GM19240 (cell line): ENCODE measurements around the gene PPP1R16B.
"Not testable (repeated sequence)": the region's sequence is repeated elsewhere in the genome, so short reads cannot be mapped to it uniquely, and the experiment has no call there.

Experiments
- DNase-seq: peaks from one replicate; pipeline ENCODE4 v3.0.0; 2011; ENCODE audit warnings: low spot score; ENCODE audit not compliant: insufficient read length

The PPP1R16B gene

DNA sequence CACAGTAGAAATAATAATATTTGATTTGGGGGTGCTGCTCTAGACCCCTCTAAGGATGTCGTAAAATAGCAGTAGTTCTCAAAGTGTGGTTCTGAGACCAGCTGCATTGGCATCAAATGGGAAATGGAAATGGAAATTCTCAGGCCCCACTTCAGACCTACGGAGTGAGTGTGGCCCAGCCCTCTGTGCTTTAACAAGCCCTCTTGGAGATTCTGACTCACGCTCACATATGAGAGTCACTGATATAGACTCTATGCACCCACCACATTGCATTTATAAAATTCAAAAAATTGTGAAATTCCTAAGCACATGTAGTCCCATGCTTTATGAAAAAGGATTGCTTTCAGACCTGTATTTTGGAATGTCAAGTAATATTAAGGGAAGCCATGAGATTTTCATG lies 14.2 kb upstream of the PPP1R16B start:
- no peak for DNase-seq

DNA sequence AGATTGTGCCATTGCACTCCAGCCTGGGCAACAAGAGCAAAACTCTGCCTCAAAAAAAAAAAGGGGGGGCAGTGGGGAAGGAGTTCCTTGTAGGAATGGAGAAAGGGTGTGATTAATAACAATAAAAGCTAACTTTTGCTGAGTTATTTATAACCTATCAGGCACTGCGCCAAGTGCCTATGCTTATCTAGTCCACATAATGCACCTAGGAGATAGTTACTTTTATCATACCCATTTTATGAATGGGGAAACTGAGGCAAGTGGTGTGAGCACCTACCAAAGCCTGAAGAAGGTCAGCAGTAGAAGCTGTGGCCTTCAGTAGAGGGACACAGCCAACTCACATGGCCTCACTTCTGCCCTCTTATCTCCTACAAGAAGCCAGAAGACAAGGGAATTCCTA lies 13.6 kb upstream of the PPP1R16B start:
- no peak for DNase-seq

DNA sequence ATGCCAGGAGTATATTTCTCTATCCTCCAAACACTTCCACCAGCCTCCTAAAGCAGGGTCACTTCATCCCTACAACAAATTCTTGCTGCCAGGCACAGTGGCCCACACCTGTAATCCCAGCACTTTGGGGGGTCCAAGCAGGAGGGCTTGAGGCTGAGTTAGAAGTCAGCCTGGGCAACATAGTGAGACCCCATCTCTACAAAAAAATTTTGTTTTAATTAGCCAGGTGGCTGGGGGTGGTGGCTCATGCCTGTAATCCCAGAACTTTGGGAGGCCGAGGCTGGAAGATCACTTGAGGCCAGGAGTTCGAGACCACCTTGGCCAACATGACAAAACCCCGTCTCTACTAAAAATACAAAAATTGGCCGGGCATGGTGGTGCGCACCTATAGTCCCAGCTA lies 11.4 kb upstream of the PPP1R16B start:
- DNase-seq: not testable (repeated sequence)

DNA sequence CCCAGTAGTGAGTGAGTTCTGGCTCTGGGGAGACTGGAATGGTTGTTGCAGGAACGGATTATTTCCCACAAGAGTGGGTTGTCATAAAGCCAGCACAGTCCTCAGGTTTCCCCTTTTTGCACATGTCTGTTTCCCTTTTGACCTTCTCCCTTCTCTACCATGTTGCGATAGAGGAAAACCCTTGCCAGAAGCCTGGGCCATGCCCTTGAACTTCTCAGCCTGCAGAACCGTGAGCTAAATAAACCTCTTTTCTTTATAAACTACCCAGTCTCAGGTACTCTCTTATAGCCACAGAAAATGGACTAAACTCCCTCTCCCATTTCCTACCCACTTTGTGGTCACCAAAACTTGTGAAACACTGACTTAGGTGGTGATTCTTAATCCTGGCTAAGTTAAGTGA lies 7.2 kb upstream of the PPP1R16B start:
- DNase-seq: no peak

DNA sequence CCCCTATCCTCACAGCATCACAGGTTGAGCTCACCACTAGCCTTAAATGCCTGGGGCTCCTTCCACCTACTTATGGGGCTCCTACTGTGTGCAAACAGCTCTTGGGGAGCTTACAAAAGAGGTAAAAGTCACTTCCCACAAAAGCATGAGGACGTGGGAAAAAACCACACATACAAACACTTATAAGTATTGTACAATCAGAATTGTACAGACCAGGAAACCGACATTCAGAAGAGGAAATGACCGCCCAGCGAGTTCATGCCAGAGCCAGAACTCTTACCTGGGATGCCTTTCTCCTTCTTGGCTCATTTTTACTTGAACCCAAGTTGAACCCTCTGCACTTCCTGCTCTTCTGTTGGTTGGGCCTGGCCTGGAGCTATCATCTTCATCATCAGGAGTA lies 6.3 kb upstream of the PPP1R16B start:
- no peak for DNase-seq

DNA sequence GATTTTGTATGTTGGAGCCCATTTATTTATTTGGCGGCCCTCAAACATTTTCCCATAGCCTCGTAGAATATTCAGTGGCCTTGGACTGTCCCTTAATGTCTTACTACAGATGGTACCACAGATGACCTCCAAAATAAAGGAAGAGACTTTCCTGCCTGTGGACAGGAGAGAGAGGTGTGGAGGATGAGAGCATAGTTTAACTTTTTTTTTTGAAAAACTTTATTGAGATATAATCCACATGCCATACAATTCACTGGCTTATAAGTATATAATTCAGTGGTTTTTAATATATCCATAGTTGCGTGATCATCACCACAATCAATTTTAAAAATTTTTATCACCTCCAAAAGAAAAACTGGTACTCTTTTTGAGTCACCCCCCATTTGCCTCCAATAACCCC lies 4.6 kb upstream of the PPP1R16B start:
- no peak for DNase-seq

DNA sequence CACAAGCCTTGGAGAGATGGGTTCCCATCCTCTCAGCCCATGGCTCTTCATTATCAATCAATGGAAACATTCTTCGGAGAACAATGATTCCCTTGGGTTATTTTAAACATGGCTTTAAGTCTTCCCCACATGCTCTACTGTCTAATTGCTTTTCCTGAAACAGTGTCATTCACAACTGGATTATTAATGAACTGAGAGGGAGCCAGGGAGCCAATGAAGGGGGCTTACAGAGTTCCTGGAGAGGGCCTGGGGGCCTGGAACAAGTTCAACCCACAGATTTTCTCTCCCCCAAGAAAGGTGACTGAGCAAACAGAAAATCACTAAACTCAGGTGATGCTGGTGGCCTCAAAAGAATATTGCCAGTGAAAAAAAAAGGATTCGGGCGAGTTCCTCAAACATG lies 1.3 kb upstream of the PPP1R16B start:
- DNase-seq: no peak

DNA sequence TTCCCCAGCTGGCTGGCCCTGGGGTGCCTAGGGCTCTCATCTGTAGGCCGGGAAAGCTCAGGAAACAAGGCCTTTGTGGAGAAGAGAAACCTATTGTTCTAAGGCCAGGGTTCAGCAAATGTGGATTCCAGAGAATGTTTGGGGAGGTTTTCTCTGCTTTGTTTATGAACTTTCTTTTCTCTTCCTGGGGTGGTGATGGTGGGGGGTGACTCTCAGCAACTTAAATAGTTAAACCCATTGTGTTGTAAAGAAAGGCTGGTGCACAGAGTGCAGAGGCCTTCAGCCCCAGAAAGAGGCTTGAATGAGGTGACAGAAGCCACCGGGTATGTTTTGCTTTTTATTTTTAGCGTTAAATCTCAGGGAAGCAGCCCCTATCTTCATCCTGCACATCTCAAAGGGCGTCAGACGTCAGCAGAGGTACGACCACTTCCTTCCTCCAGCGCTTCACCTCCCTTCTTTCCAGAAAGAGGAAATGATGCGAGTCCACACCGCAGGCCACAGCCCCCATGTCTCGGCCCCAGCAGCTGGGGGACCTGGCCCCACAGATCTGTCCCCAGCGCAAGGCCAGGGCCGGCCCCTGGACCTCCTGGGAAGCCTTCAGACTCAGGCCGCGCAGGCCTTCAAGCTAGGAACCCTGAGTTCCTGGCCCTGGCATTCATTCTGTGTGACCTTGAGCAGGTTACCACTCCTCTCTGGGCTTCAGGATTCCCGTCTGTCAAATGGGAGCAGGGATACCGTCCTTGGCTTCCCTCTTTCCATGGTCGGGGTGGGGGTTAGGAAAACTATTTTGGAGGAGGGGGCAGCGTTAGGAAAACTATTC lies 605 bp upstream of the PPP1R16B start:
- DNase-seq: no peak

DNA sequence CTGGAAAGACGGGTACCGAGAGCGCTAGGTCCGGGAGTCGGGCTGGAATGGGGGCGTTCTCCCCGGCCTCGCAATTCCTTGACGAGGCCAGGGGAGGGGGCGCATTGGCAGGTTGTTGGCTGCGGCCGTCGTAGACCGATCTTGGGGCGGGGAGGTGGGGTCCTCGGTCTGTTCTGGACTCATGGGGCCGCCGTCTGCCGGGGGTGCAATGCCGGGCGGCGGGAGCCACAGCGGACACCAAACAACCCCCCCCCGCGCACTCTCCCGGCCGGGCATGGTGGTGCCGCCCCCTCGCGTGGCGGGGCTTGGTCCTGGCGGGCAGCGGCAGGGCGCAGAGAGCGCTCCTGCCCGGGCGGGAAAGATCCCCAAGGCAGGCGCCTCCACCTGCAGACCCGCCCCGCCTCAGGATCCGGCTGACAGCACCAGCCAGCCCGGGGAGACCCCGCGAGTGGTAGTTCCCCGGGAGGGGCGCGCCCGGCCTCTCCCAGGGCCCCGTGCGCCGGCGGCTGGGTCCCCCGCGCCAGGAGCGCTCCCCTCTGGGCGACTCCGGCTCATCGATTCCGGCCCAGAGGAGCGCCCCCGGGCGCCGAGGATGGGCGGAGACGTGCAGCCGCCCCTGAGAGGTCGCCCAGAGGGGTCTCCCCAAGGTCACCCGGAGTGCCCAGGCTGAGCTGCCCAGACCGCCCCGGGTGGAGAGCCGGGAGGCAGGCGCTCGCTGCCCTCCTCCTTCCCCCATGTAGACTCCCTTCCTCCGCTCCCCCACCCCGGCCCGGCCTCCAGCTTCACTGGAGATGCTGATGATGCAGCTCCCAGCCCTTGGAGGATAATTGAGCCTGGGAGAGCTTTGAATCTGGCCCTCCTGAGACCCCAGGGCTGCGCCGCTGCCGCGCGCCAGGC lies 709 bp downstream of the PPP1R16B start:
- no peak for DNase-seq

DNA sequence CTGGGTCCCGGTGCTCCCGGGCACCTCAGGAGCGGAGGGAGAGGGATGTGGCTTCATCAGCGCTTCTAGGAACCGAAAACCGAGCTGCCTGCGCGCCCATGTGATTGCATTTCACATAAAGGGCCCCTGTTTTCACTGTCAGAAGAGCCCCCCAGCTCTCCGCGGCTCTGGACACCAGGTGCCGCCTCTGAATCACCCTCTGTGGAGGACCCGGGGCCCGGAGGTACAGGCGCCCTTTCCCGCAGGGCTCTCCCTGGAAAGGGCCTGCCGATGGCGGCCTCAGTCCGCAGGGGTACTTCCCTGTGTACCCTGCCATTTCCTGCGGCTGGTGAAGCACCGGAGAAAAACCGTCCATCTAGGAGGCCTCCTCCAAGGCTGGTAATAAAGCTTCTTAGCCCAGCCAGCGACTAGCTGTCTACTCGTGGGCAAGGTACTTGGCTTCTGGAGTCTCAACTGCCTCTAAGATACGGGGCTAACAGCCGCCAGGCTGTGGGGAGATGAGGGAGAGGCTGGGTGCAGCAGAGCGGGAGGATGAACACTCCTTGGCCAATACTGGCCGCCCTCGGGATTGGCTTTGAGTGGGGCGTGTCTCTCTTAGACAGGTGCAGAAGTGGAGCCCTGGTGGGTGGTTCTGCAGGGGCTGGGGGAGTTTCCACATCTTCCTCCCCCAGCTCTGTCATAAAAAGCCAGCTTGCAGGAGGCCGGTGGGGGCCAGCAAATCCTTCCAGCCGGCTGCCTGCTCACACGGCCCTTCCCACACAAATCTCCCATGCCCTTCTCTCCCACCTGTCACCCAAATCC lies 1.6 kb downstream of the PPP1R16B start:
- DNase-seq: no peak

DNA sequence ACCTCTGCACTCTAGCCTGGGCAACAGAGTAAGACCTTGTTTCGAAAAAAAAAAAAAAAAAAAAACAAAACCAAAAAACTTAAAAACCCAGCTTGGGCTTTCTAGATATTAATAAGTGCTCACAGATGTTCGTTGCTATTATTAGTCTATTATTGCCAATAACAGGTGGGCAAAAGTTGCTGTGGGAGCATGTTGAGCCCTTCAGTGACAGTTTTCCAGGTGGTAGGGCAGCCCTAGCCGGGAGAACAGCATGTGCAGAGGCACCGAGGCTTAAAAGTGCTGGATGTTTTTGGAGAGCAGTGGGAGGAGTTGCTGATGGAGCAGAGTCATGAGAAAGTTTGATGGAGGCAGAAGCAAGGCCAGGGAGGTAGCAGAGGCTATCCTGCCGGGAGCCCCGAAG lies 4.4 kb downstream of the PPP1R16B start:
- no peak for DNase-seq

DNA sequence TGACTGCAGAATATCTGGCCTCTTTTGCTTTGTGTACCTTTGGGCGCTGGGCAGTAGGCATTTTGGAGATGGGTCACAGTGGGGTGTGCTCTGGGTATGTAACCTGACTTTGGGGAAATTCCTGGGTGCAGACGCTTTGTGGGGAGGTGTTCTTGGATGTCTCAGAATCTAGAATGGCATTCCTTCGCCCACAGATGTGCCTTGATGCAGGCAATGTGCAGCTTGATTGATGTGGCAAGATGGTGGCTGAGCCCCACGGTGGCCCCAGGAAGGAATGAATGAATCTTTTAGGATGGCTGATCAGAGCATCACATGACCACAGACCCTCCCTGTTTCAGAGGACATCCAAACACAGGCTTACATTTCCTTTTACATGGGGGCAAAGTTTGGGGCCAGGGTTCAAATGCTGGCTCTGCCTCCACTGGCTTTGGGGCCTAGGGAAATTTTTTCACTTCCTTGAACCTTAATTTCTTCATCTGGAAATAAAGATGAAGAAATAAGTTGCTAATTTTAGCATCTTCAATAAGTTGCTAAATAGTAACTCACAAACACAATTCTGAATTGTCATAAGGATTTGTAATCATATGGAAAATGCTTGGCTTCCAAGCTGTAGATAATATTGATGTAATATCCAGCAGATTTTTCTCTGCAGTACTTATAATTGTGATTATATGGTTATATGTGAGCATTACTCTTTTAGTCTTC lies 5.6 kb downstream of the PPP1R16B start:
- no peak for DNase-seq

DNA sequence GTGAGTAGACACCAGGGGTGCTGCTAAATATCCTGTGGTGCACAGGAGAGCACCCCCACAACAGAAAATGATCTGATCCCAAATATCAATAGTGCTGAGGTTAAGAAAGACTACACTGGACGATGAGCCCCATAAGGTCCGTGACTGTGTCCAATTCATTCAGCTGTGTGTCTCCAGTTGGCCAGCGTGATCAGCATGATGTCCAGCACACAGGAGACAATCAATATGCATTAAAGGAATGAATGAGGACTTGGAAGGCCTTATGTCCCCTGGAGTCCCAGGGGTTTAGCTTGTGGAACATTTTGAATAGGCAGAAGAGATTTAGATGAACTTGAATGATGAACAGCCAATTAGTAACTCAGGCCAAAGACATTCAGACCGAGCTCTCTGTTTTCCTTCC lies 6.3 kb downstream of the PPP1R16B start:
- DNase-seq: no peak

DNA sequence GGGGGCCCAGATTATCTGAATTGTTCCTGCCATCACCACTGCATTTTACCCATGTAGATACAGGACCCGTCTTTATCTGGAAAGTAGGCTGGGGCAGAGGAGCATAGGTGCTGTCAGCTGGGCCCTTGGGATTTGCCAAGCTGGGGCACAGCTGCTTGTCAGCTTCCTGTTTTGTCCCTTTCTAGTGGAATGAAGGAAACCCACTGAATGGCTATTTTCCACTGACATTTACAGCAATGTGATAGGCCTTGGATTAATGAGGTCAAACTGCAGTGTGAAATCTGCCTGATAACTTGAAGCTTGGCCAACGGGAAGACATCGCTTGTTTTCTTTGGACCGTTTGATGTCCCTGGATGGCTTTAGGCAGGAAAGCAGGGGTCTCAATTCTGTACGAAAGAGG lies 6.7 kb downstream of the PPP1R16B start:
- no peak for DNase-seq

DNA sequence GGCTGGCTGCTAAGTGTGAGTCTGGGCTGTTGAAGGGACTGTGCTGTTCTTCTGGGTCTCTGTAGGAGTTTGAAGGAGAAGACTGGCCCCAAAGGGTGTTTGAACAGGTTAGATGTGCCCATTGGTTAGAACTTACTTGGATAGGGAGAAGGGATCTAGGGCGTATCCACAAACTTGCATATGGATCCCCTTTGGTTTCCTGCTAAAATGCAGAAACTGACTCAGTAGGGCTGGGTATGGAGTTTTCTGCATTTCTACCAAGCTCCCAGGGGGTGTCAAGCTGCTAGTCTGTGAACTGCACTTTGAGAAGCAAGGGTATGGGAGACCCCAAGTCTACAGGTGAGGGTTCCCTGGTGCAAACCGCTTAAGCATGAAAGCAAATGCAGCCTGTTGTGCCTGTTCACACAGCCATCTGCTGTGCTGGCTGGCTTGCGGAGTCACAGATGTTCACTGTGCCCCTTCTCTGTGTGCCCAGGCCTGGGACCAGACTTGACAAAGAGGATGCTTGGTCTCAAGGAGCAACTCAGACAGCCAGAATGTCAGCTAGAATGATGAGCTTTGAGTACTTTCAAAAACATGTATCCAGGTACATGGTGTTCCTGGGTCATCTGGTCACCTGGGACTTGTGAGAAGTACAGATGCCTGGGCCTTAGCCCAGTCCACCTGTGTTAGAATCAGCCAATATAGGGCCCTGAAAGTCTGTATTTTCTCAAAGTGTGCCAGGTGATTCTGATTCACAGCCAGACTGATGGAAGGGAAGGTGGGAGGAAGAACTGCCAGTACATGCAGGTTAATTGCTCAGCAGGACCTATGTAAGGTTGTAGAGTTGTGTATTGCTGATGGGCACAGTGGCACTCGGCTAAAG lies 7.4 kb downstream of the PPP1R16B start:
- no peak for DNase-seq

DNA sequence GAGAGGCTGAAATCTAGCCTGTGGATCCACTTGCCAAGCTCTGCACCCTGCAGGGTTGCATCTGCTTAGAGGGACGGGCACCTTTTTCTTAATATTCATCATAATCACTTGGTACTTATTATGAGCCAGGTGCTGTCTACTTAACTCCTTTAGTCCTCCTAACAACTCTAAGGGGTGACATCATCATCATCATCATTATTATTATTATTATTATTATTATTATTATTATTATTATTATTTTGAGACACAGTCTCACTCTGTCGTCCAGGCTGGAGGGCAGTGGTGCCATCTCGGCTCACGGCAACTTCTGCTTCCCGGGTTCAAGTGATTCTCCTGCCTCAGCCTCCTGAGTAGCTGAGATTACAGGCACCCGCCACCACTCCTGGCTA lies 8.1 kb downstream of the PPP1R16B start:
- DNase-seq: not testable (repeated sequence)

DNA sequence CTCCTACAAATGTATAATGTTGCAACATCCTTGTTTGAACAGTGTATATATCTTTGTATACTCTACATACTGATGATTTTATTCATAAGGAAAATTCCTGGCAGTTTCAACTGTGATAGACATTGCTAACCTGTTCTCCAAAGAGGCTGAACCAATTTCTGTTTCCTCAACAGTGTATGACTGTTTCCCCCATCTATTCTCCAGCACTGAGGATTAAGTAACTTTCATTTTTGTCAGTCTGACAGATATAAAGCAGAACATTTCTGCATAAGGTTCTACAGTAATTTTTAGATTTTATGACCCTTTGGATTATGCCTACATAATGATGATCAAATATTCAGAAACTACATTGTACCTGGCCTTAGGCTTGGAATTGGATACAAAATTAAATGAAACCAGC lies 9.9 kb downstream of the PPP1R16B start:
- no peak for DNase-seq

DNA sequence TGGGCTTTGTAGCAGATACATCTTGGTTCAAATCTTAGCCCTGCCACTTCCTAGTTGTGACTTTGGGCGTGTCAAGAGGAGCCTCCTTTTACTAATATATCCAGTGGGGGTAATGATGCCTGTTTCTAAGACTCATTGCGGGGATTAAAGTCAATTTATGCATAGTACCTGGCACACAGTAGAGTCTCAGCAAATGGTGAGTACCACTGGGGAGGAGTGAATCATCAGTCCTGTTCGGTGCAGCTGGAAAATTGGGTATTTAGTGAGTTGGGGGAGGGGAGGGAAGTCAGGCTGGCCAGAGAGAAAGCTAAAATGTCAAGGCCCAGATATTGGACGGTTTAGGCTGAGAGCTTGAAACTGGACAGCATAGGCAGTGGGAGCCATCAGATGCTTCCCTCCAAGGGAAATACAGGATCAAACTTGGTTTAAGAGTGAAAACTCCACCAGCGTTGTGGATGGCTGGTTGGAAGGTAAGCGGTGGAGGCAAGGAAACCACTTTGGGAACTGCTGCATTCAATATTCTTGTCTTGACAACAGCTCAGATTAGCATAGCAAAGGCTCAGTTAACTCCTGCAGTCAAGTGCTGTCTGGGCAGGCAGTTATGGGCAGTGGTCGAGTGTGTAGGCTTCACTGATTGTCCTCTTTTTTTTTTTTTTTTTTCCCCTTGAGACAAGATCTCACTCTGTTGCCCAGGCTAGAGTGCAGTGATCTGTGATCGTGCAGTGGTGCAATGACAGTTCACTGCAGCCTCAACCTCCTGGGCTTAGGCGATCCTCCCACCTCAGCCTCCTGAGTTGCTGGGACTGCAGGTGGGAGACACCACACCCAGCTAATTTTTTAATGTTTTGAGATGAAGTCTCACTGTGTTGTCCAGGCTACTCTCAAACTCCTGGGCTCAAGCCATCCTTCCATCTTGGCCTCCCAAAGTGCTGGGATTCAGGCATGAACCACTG lies 12.9 kb downstream of the PPP1R16B start:
- DNase-seq: no peak

DNA sequence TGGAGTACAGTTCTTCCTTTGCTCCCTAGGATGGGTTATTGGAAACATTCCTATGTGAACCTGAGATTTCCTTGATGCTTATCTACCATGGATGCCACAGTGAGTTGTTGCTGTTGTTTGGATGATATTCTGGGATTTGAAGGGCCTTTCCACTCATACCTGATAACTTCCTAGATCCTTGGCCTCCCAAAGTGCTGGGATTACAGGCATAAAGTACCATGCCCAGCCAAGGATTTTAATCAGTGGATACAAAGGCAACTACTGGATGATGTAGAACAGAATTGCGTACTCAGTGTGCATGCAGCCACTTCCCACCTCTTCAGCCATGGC lies 20.0 kb downstream of the PPP1R16B start:
- DNase-seq: no peak
